Suppressor macrophage treated with lipopolysaccharide for 4 hours (primary cell): ENCODE results near the gene HOXA9.
A peak's percentile ranks its signal among the peaks of the same experiment; 100 is the strongest.

Experiments
- DNase-seq: peaks from one replicate; pipeline ENCODE4 v3.0.0-alpha.2; 2020

Gene HOXA9

DNA sequence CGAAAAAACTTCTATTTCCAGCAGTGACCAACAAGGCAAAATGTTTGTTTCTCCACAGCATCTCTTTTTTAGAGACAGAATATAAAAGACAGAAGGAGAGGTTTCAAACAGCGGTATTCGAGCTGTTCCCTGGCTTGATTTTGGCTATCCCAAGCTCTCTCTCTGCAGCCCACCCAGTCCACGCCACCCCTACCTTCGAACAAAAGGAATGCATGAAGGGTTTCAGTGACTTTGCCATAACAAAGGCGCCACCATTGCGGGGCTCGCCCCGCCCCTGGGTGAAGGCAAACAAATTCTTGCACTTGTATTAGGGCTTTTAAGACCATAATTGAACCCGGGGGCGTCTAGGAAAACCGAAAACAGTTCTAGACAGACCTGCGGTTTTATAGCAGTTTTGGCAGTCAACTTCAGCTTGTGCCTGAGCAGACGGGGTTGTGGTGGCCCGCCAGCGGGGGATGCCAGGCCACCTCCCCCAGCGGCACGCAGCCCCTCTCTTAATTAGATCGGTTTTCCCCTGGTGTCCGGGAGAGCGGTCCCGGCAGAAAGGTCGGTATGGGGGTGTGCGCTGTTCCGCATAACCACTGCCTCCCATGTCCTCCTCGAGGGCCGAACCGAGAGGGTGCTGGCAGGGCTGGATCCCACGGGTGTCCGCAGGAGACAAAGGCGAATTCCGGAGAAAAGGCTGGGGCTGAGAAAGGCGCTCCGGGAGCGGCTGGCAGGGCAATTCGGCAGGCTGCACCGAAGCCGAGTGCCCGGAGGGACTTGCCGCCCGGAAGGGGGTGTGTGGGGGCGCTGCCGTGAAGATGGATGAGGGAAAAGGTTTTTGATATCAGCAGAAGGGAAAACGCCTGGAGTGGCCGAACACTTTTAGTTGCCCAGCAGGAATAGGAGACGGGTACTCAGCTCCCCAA is 22.4 kb upstream of the HOXA9 start:
- no peak for DNase-seq

- DNase-seq = no peak
Observed at GRCh38 chr7:27186668-27187474, 21.5 kb upstream of the HOXA9 start.

- DNase-seq = no peak
Observed at GRCh38 chr7:27185854-27186667, 20.7 kb upstream of the HOXA9 start.

- no peak for DNase-seq
Observed at GRCh38 chr7:27185013-27185853, 19.9 kb upstream of the HOXA9 start, which contains the start of gene HOXA11. HOXA11 (minus strand) TSS chr7:27185232; CDS start chr7:27185144, 88 bp downstream.

DNA sequence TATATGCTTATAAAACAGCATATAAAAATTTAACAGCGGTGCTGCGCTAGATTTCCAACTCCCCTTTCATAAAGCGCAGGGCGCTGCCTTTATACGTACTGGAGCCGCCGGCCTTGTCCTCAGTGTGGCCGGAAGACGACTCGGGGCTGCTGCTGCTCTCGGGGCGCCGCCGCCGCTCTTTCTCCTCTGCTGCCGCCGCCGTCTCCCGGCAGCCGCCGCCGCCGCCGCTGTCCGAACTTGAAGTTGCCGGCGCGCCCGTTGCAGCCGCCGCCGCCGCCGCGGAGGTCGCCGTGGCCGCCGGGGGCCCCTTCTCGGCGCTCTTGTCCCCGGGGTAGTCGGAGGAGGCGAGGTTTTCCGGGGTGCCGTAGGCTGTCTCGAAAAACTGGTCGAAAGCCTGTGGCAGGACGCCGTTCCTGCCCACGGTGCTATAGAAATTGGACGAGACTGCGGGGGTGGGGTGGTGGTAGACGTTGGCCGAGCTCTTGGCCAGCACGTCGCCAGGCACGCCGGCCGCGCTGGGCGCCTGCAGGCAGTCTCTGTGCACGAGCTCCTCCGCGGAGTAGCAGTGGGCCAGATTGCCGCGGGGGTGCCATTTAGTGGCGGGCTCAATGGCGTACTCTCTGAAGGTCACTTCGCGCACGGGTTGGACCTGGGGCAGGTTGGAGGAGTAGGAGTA is 19.1 kb upstream of the HOXA9 start:
- DNase-seq = no peak

DNA sequence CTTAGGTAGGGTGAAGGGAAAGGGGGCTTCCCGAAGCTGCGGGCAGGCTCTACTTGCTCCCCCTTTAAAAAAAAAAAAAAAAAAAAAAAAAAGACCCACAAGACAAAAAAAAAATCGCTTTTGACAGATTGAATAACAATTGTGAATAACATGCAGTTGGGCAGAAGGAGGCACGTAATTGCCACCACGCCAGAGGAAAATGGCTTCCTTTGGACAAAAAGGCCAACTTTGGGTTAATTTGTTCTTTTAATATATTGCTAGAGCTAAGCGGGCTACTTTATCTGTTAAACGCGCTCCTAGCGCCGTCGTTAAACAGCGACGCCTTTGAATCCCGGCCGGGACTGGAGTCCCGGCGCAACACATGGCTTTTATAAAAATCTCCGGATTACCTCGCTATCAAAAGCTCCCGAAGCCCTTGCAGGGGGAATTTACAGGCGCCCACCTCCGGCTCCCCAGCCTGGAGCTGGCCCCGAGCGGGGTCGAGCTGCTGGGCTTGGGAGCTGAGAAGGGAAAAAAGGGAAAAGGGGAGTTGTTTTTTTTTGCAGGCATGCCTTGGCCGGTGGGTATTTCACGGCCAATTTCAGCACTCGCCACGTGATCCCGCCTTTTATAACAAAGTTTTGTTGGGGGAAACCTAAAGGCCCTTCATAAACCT is 18.5 kb upstream of the HOXA9 start:
- DNase-seq = no peak

GRCh38 chr7:27182861-27183681 is 17.7 kb upstream of the HOXA9 start:
- no peak for DNase-seq

- DNase-seq = no peak
Observed at GRCh38 chr7:27182285-27182841, 17.0 kb upstream of the HOXA9 start.

DNA sequence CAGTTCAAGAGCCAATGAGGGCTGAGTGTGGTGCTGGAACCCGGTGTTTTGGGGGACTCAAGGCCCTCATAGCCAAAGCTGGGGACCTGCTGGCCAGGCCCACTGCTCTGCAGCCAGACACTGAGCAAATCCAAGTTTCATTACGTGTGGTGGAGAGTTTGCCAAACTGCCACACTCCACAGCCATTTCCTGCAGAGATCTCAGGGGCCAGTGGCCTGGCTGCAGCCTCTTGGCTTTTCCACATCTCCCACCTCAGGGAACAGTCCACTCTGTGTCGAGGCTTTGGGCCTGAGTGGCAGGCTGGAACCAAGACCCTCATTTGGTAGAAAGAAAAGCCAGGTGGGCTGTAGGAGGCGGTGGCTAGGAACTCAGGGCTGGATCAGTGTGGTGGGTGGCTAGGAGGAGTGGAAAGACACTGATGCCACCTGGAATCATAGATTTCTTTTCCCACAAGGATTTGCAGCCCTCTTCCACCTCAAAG is 16.5 kb upstream of the HOXA9 start:
- no peak for DNase-seq

DNA sequence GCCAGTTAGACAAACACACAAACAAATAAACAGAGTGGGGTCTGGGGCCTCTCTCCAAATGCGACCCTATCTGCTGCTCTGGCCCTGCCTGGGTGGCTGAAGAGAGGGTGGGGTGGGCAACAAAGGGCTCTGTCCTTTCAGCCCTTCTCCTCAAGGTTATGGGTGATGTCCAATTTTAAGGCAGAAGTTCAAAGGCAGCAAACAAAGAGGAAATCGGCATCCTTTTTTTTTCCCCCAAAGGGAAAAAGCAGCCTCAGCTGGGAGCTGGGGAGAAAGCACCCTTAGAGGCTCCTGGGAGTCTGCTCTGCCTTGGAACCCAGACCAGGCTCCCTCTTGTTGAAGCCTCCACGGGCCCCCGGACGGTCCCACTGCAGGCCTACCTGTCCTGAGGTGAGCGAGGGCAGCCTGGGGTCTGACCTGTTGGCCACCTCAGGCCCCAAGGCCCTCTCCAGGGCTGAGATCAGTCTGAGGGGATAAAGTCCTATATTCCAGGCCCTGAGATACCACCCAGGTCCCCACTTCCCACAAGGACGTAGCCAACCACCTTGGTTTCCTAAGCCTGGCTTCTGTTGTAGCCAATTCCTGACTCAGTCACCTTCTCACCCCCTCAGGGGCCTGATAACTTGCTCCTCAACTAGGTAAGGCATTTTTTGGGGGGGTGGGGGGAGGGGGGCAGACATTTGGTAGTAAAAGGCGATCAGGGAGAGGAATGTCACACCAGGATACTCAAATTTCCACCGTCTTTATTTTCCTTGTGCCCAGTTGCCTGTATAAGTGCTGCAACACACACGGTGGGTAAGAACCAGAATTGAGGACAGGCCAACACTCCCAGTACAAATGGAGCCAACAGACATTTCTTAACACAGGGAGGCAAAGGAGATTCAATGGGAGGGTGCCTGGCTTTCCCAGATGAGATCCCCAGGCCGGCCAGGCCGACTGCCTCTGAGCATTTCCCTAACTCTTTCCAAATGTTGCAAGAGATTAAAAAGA is 15.4 kb upstream of the HOXA9 start:
- no peak for DNase-seq

DNA sequence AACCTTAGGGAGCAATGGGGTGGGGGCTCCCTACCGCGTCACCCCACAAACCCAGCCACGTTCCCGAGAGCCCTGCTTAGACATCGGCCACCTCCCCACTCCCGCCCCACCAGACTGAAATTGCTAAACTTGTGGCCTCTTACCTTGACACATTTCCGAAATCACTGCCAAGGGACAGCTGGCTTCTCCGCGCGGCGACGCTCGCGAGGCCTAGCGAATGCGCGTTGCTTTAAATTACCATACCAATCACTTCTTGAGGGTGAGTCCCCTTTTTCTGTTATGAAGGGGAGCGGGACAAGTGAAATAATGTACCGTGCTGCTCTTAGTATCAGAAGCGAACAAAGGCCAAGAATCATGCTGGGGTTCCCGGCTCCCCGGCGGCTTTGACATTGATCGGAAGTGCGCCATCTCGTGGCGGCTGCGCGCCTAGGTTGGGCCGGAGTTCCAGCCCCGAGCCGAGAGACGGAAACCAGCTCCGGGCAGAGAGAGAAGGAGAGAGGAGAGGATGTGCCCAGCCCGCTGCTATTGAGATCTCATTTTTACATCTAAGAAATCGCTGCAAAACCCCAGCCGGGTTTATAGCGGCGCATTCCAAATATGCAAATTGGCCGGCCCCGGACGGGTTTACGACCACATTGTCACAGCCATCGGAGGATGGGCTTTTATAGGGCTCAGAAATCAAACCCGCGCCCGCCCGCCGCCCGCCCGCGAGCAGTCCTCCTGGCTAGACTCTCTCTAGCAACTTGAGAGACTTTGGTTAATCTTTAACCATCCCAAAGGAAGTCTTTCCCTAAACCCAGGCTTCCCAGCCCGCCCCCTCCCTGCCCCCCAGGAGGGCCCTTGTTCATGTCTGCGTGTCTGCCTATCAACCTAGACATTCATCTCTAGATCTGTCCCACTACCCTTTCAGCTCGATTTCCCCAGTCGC is 14.4 kb upstream of the HOXA9 start:
- peak; percentile 85 for DNase-seq

- no peak for DNase-seq
Observed at GRCh38 chr7:27179030-27179429, 13.7 kb upstream of the HOXA9 start.

DNA sequence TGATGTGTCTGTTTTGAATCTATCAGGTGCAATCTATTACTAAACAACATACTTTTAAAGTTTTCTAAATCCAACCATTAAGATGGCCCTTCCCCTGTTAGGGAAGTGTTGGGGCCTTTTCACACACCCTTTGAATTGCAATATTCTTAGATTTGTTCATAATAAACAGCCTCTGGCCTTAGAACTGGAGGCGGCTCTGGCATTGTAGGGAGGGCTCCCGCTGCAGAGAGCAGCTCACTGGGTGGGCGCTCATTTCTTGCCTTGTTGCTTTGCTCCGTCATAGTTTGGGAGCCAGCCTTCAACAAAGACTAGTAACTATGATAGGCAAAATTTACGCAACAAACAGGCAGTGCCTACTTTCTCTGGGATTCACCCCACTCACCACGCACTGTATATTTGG is 13.0 kb upstream of the HOXA9 start:
- no peak for DNase-seq

GRCh38 chr7:27177795-27178320 is 12.5 kb upstream of the HOXA9 start:
- no peak for DNase-seq

GRCh38 chr7:27176962-27177794 is 11.8 kb upstream of the HOXA9 start:
- DNase-seq = no peak

DNA sequence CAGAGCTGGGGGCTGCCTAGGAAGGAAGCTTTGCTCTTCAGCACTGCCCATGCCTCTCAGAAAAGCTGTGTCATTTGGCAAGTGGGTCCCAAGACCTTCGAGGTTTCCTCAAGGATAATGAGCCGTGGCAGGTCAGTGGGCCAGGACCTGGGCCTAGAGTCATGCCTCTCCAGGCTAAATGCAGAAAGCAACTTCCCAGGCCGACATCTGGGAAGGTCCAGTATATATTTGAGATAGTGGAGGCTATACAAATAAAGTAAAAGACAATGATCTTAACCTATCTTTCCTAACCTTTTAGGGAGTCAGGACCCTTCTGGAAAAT is 11.1 kb upstream of the HOXA9 start:
- DNase-seq = no peak
